ENCODE results near the gene FAM76B. TPM values are rescaled to one million over a fixed set of nuclear protein-coding genes. Genes with fewer than 3 reads are reported as not detected.

The FAM76B gene
- total RNA-seq, 1 donor from 2014 or later = 30.7 TPM

GRCh38 chr11:95764267-95764898 is 25.2 kb downstream of the FAM76B start:
- peak; percentile 91 for TF ChIP-seq CTCF (conservative IDR thresholded peaks at IDR 0.05)
- H3K36me3 Mint-ChIP-seq = no peaks in the 10 kb centered on the region
- no peak overlapping the region for H3K4me3 Mint-ChIP-seq
- no peaks in the 10 kb centered on the region for H3K4me1 Mint-ChIP-seq (ENCODE audit: unreplicated experiment)
- DNase-seq (ENCODE audit: extremely low spot score, unreplicated experiment) = no peak
- no peaks in the 10 kb centered on the region for H3K9me3 Mint-ChIP-seq
- no peak overlapping the region for H3K27ac Mint-ChIP-seq
- peaks cover 3% of the 10 kb centered on the region for H3K27me3 Mint-ChIP-seq

GRCh38 chr11:95762534-95762933 is 27.0 kb downstream of the FAM76B start:
- no peak for TF ChIP-seq CTCF (conservative IDR thresholded peaks at IDR 0.05)
- Mint-ChIP-seq H3K36me3 (no peaks in the 10 kb centered on the region), H3K4me3 (no peak overlapping the region), H3K4me1 (ENCODE audit: unreplicated experiment) (no peaks in the 10 kb centered on the region), H3K9me3 (no peaks in the 10 kb centered on the region), H3K27ac (no peak overlapping the region), H3K27me3 (peaks cover 3% of the 10 kb centered on the region)
- no peak for DNase-seq (ENCODE audit: extremely low spot score, unreplicated experiment)

DNA sequence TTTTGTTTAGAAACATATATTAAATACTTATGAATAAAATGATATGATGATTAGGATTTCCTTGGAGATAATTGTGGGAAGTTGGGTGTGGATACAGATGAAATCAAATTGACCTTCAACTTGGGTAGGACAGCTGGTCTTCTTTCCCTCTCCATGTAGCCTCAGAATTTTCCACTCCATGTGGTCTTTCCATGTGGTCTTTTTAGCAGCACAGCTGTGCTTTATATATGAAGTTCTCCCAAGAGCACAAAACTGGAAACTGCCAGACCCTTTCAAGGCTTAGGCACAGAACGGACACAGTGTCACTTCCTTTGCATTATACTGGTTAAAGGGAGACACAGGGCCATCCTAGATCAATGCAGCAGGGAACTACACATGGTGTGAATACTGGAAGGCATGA is 28.6 kb downstream of the FAM76B start:
- Mint-ChIP-seq H3K36me3 (no peaks in the 10 kb centered on the region), H3K4me3 (no peak overlapping the region), H3K9me3 (no peaks in the 10 kb centered on the region), H3K27me3 (peaks cover 3% of the 10 kb centered on the region), H3K4me1 (ENCODE audit: unreplicated experiment) (no peaks in the 10 kb centered on the region), H3K27ac (no peak overlapping the region)
- DNase-seq (ENCODE audit: extremely low spot score, unreplicated experiment) = no peak
- TF ChIP-seq CTCF (conservative IDR thresholded peaks at IDR 0.05) = no peak

DNA sequence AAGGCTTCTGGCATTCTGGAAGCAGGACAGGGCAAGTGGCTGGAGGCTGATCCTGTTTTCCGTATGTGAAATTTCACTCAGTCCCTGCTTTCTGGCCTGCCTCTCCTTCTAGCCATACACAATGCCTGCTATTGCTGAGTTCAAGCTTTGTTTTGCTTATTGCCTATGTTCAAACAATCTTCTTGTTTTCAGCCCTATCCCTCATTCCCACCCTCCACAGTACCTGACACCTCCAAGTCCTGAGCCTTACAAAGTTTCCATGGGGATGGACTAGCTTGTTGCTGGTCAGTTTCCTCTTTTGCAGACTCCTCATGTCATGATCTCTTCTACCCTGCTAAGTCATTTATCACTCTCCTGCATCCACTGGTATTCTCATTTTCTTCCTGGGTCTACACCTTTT is 38.1 kb downstream of the FAM76B start:
- Mint-ChIP-seq H3K27me3 (no peaks in the 10 kb centered on the region), H3K27ac (no peak overlapping the region), H3K9me3 (no peaks in the 10 kb centered on the region), H3K36me3 (no peaks in the 10 kb centered on the region), H3K4me1 (ENCODE audit: unreplicated experiment) (no peaks in the 10 kb centered on the region), H3K4me3 (no peak overlapping the region)
- no peak for TF ChIP-seq CTCF (conservative IDR thresholded peaks at IDR 0.05)
- DNase-seq (ENCODE audit: extremely low spot score, unreplicated experiment) = no peak

DNA sequence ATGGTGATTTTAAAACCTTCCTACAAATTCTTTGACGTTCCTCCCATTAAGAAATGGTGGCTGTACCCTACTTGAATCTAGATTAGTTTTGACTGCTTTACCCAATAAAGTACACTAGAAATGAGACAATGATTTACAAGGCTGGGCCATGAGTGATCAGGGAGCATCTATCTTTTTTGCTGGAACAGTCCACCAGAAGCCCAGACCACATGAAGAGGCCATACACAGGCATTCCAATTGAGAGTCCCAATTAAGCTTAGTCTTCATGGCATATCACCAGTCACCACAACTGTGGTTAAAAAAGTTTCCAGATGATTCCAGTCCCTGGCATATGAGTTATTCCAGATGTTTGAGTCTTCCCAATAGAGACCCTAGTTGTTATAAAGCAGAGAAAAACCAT is 39.5 kb downstream of the FAM76B start:
- Mint-ChIP-seq H3K4me3 (no peak overlapping the region), H3K27ac (no peak overlapping the region), H3K4me1 (ENCODE audit: unreplicated experiment) (no peaks in the 10 kb centered on the region), H3K9me3 (no peaks in the 10 kb centered on the region), H3K27me3 (no peaks in the 10 kb centered on the region), H3K36me3 (no peaks in the 10 kb centered on the region)
- TF ChIP-seq CTCF (conservative IDR thresholded peaks at IDR 0.05) = no peak
- DNase-seq (ENCODE audit: extremely low spot score, unreplicated experiment) = no peak
